Naive thymus-derived CD4-positive, alpha-beta T cell (primary cell): ENCODE measurements around the gene ZNF469. TPM values are rescaled to one million over a fixed set of nuclear protein-coding genes. Genes with fewer than 3 reads are reported as not detected.
A peak's percentile ranks its signal among the peaks of the same experiment; 100 is the strongest.

Experiments
- ATAC-seq: fragments of 150-1000 bp; cut with Tn5 transposase; 2 replicates; pipeline ENCODE4 v1.10.0; 2021; ENCODE audit warnings: mild to moderate bottlenecking, moderate library complexity
- CTCF ChIA-PET: fragments of 350-600 bp; sonication (Branson Sonifier 250); formaldehyde crosslinking; loops from one replicate; lab custom pipeline; 2021; ENCODE audit warnings: antibody characterized with exemption; lab: Charles Lee
- POLR2A ChIA-PET: fragments of 350-600 bp; sonication (Branson Sonifier 250); formaldehyde crosslinking; loops from one replicate; lab custom pipeline; 2021; ENCODE audit warnings: antibody characterized with exemption, inconsistent platforms; lab: Charles Lee
- DNase-seq, 9 donors: peaks; one replicate each; pipeline versions ENCODE4 v3.0.0 to v3.0.0-alpha.2; 2020 to 2022; ENCODE audit warnings: mixed read lengths in 1 of 9
- H3K27ac ChIP-seq: one replicate; pipeline ENCODE4 v1.7.0; 2013; ENCODE audit warnings: mild to moderate bottlenecking, low read depth, low read length, moderate library complexity
- H3K27me3 ChIP-seq, 2 donors: one replicate each; pipeline ENCODE4 v1.7.0; 2013; ENCODE audit warnings: low read length in 2 of 2, mild to moderate bottlenecking in 2 of 2, moderate library complexity in 2 of 2; ENCODE audit not compliant: control insufficient read depth in 2 of 2, insufficient read depth in 2 of 2
- H3K36me3 ChIP-seq, 3 experiments: 1 replicate in 2 of 3; 2 replicates in 1 of 3; pipeline ENCODE4 v1.7.0; 2013; ENCODE audit warnings: low read length in 3 of 3, mild to moderate bottlenecking in 3 of 3, moderate library complexity in 1 of 3; ENCODE audit not compliant: insufficient read depth in 3 of 3, control insufficient read depth in 2 of 3
- H3K4me1 ChIP-seq, 2 donors: one replicate each; pipeline ENCODE4 v1.7.0; 2013; ENCODE audit warnings: low read length in 2 of 2, mild to moderate bottlenecking in 2 of 2, moderate library complexity in 1 of 2; ENCODE audit not compliant: control insufficient read depth in 2 of 2, insufficient read depth in 2 of 2
- H3K4me3 ChIP-seq: 2 replicates; pipeline ENCODE4 v1.7.0; 2013; ENCODE audit warnings: mild to moderate bottlenecking, low read length
- H3K9me3 ChIP-seq, 3 experiments: 1 replicate in 2 of 3; 2 replicates in 1 of 3; pipeline ENCODE4 v1.7.0; 2013; ENCODE audit warnings: low read length in 3 of 3; ENCODE audit not compliant: control insufficient read depth in 2 of 3
- H3K27ac Mint-ChIP-seq, 9 donors: one replicate each; pipeline ENCODE4 v1.8.0; 2020 to 2022; ENCODE audit warnings: mixed read lengths in 9 of 9, mild to moderate bottlenecking in 8 of 9, moderate library complexity in 5 of 9, inconsistent platforms in 2 of 9
- H3K27me3 Mint-ChIP-seq, 5 donors: one replicate each; pipeline ENCODE4 v1.8.0; 2021 to 2022; ENCODE audit warnings: mixed read lengths in 5 of 5, mild to moderate bottlenecking in 1 of 5
- H3K36me3 Mint-ChIP-seq, 5 donors: one replicate each; pipeline ENCODE4 v1.8.0; 2020 to 2022; ENCODE audit warnings: mixed read lengths in 5 of 5, mild to moderate bottlenecking in 3 of 5, inconsistent platforms in 1 of 5
- H3K4me1 Mint-ChIP-seq, 7 donors: one replicate each; pipeline ENCODE4 v1.8.0; 2020 to 2022; ENCODE audit warnings: mixed read lengths in 7 of 7, mild to moderate bottlenecking in 3 of 7, inconsistent platforms in 1 of 7
- H3K4me3 Mint-ChIP-seq, 10 donors: one replicate each; pipeline ENCODE4 v1.8.0; 2020 to 2022; ENCODE audit warnings: mild to moderate bottlenecking in 10 of 10, mixed read lengths in 10 of 10, moderate library complexity in 6 of 10, inconsistent platforms in 2 of 10
- H3K9me3 Mint-ChIP-seq, 11 donors: one replicate each; pipeline ENCODE4 v1.8.0; 2020 to 2022; ENCODE audit warnings: mixed read lengths in 11 of 11, mild to moderate bottlenecking in 4 of 11, inconsistent platforms in 1 of 11, moderate library complexity in 1 of 11
- intact Hi-C, 2 donors: fragments of 100-400 bp; cut with micrococcal nuclease; formaldehyde crosslinking; loops; one replicate each; pipeline ENCODE4 v1.15.1; 2023
- polyA plus RNA-seq, 2 donors: library from polyadenylated mRNA; unstranded; fragments of 300-500 nt; fragmentation: Illumina TruSeq; gene quantifications; one replicate each; pipeline ENCODE4 v1.2.3, GENCODE V29; 2021
- total RNA-seq, 6 experiments: library from RNA in 5 of 6; stranded (reverse) in 5 of 6; gene quantifications; 1 replicate in 5 of 6; 2 replicates in 1 of 6; pipeline ENCODE4 v1.2.3 and lab custom pipeline; 2021 to 2026

ZNF469 gene
- total and polyA plus RNA-seq, 7 experiments from 2014 or later, result 0.07 to 1.6 (median 1.1) TPM; not detected in 1

GRCh38 chr16:88338111-88338510 is 44.6 kb upstream of the ZNF469 start:
- DNase-seq, result no peak
- CTCF ChIA-PET, result no interaction called here
- Mint-ChIP-seq H3K4me1 (peaks cover 0 to 7% (median 6%) of the 10 kb centered on the region in 7 donors), H3K27me3 (peaks cover 0 to 17% (median 11%) of the 10 kb centered on the region in 5 donors), H3K9me3 (peaks cover 0 to 21% (median 0%) of the 10 kb centered on the region in 11 donors), H3K4me3 (no peak overlapping the region), H3K27ac (peak overlapping the region in 1 of 9 donors; percentile 60), H3K36me3 (no peaks in the 10 kb centered on the region)
- Histone ChIP-seq H3K9me3 (no peaks in the 10 kb centered on the region), H3K27me3 (no peaks in the 10 kb centered on the region), H3K4me1 (peaks cover 0 to 4% of the 10 kb centered on the region in 2 donors), H3K36me3 (no peaks in the 10 kb centered on the region), H3K4me3 (no peak overlapping the region), H3K27ac (no peak overlapping the region)
- POLR2A ChIA-PET, result no interaction called here
- no peak for ATAC-seq
- intact Hi-C loops, result no loop called here

- no peak overlapping the region for H3K27ac Mint-ChIP-seq
- ChIA-PET CTCF (no interaction called here), POLR2A (no interaction called here)
- peaks cover 0 to under 1% of the 10 kb centered on the region in 2 donors for H3K4me1 ChIP-seq
- H3K36me3 ChIP-seq, result no peaks in the 10 kb centered on the region
- intact Hi-C loops, result no loop called here
- ATAC-seq (no peak), DNase-seq (no peak)
- H3K27me3 Mint-ChIP-seq, result peaks cover 0 to 13% (median 7%) of the 10 kb centered on the region in 5 donors
- no peaks in the 10 kb centered on the region for H3K9me3 ChIP-seq
- H3K9me3 Mint-ChIP-seq, result peaks cover 0 to 19% (median 2%) of the 10 kb centered on the region in 11 donors
- peaks cover 0 to 2% (median 1%) of the 10 kb centered on the region in 7 donors for H3K4me1 Mint-ChIP-seq
- H3K36me3 Mint-ChIP-seq, result no peaks in the 10 kb centered on the region
- H3K27ac ChIP-seq, result no peak overlapping the region
- H3K27me3 ChIP-seq, result no peaks in the 10 kb centered on the region
- no peak overlapping the region for H3K4me3 ChIP-seq
- no peak overlapping the region for H3K4me3 Mint-ChIP-seq
Observed at GRCh38 chr16:88338896-88339295, 43.9 kb upstream of the ZNF469 start.

- no peaks in the 10 kb centered on the region for H3K4me1 Mint-ChIP-seq
- ATAC-seq, result no peak
Observed at GRCh38 chr16:88339930-88340754, 42.6 kb upstream of the ZNF469 start.

GRCh38 chr16:88340755-88341150 is 42.0 kb upstream of the ZNF469 start:
- H3K27ac Mint-ChIP-seq, result no peak overlapping the region
- CTCF ChIA-PET, result no interaction called here
- peaks cover 0 to 15% (median 2%) of the 10 kb centered on the region in 11 donors for H3K9me3 Mint-ChIP-seq
- Histone ChIP-seq H3K4me1 (no peaks in the 10 kb centered on the region), H3K27me3 (no peaks in the 10 kb centered on the region), H3K4me3 (no peak overlapping the region), H3K36me3 (no peaks in the 10 kb centered on the region), H3K27ac (no peak overlapping the region), H3K9me3 (no peaks in the 10 kb centered on the region)
- DNase-seq (no peak), ATAC-seq (no peak)
- H3K4me1 Mint-ChIP-seq, result no peaks in the 10 kb centered on the region
- no peak overlapping the region for H3K4me3 Mint-ChIP-seq
- no peaks in the 10 kb centered on the region for H3K36me3 Mint-ChIP-seq
- POLR2A ChIA-PET, result no interaction called here
- intact Hi-C loops, result no loop called here
- peaks cover 0 to 4% (median 0%) of the 10 kb centered on the region in 5 donors for H3K27me3 Mint-ChIP-seq

More at GRCh38 chr16:88339930-88340754, 42.6 kb upstream of the ZNF469 start:
- Histone ChIP-seq H3K9me3 (no peaks in the 10 kb centered on the region), H3K27me3 (no peaks in the 10 kb centered on the region), H3K4me1 (no peaks in the 10 kb centered on the region), H3K36me3 (no peaks in the 10 kb centered on the region), H3K4me3 (no peak overlapping the region), H3K27ac (no peak overlapping the region)
- ChIA-PET CTCF (no interaction called here), POLR2A (no interaction called here)
- intact Hi-C loops, result no loop called here
- H3K27ac Mint-ChIP-seq, result no peak overlapping the region
- peaks cover 0 to 15% (median 2%) of the 10 kb centered on the region in 11 donors for H3K9me3 Mint-ChIP-seq
- no peaks in the 10 kb centered on the region for H3K36me3 Mint-ChIP-seq
- H3K4me3 Mint-ChIP-seq, result no peak overlapping the region
- no peak for DNase-seq
- H3K27me3 Mint-ChIP-seq, result peaks cover 0 to 4% (median 0%) of the 10 kb centered on the region in 5 donors

GRCh38 chr16:88341551-88342290 is 41.0 kb upstream of the ZNF469 start:
- no peaks in the 10 kb centered on the region for H3K27me3 ChIP-seq
- CTCF ChIA-PET, result no interaction called here

GRCh38 chr16:88342491-88342890 is 40.3 kb upstream of the ZNF469 start:
- peaks cover 0 to 4% (median 0%) of the 10 kb centered on the region in 5 donors for H3K27me3 Mint-ChIP-seq
- no peak for ATAC-seq
- POLR2A ChIA-PET, result no interaction called here
- Histone ChIP-seq H3K36me3 (no peaks in the 10 kb centered on the region), H3K9me3 (no peaks in the 10 kb centered on the region), H3K27me3 (no peaks in the 10 kb centered on the region), H3K4me1 (no peaks in the 10 kb centered on the region), H3K4me3 (no peak overlapping the region), H3K27ac (no peak overlapping the region)
- no peak for DNase-seq
- H3K4me1 Mint-ChIP-seq, result no peaks in the 10 kb centered on the region
- no peak overlapping the region for H3K27ac Mint-ChIP-seq
- intact Hi-C loops, result no loop called here
- no peak overlapping the region for H3K4me3 Mint-ChIP-seq
- CTCF ChIA-PET, result no interaction called here
- peaks cover 0 to 5% (median 0%) of the 10 kb centered on the region in 11 donors for H3K9me3 Mint-ChIP-seq
- no peaks in the 10 kb centered on the region for H3K36me3 Mint-ChIP-seq

More at GRCh38 chr16:88341551-88342290, 41.0 kb upstream of the ZNF469 start:
- intact Hi-C loops, result no loop called here
- H3K9me3 ChIP-seq, result no peaks in the 10 kb centered on the region
- DNase-seq (no peak), ATAC-seq (no peak)
- Mint-ChIP-seq H3K36me3 (no peaks in the 10 kb centered on the region), H3K27me3 (peaks cover 0 to 4% (median 0%) of the 10 kb centered on the region in 5 donors), H3K27ac (no peak overlapping the region), H3K9me3 (peaks cover 0 to 5% (median 0%) of the 10 kb centered on the region in 11 donors), H3K4me3 (no peak overlapping the region), H3K4me1 (no peaks in the 10 kb centered on the region)
- no peak overlapping the region for H3K27ac ChIP-seq
- POLR2A ChIA-PET, result no interaction called here
- no peaks in the 10 kb centered on the region for H3K36me3 ChIP-seq
- H3K4me1 ChIP-seq, result no peaks in the 10 kb centered on the region
- H3K4me3 ChIP-seq, result no peak overlapping the region
